PFSK-1 (cell line): ENCODE measurements around the gene CA5A.

Experiments
- FOXP2 ChIP-seq: optimal IDR thresholded peaks from 2 replicates; pipeline ENCODE3; 2011; ENCODE audit warnings: borderline replicate concordance, control low read depth, inconsistent platforms; ENCODE audit not compliant: insufficient read depth; ENCODE audit errors: extremely low read length, extremely low read depth
- POLR2AphosphoS5 ChIP-seq: IDR thresholded peaks from 2 replicates; pipeline ENCODE4 v1.6.1; 2012; ENCODE audit warnings: low read depth, mild to moderate bottlenecking, control low read depth, low read length, moderate library complexity
- REST ChIP-seq, 2 experiments: IDR thresholded peaks; 2 replicates each; pipeline versions ENCODE4 v1.6.1 to v1.8.0; 2011 to 2012; ENCODE audit warnings: low read depth in 2 of 2, low read length in 2 of 2, control low read depth in 1 of 2, inconsistent platforms in 1 of 2, mild to moderate bottlenecking in 1 of 2, moderate library complexity in 1 of 2; ENCODE audit not compliant: insufficient read depth in 1 of 2
- TAF1 ChIP-seq: IDR thresholded peaks from 2 replicates; pipeline ENCODE4 v1.6.1; 2012; ENCODE audit warnings: low read length, control low read depth, borderline replicate concordance; ENCODE audit not compliant: insufficient read depth

- no peak for TF ChIP-seq POLR2AphosphoS5
- no peak for TF ChIP-seq REST (IDR thresholded peaks at IDR 0.05; ENCODE audit: insufficient read depth in 1 of 2, low read depth in 2 of 2, low read length in 2 of 2)
- no peak for TF ChIP-seq TAF1
- TF ChIP-seq FOXP2 = no peak
Measured at GRCh38 chr16:87918866-87919680, 17.3 kb downstream of the CA5A start.
